OCI-LY7 (cell line): Measurements from ENCODE around the gene IFITM10. TPM values are rescaled to one million over a fixed set of nuclear protein-coding genes. Genes with fewer than 3 reads are reported as not detected.

Experiments
- BruUV-seq: library from RNA; stranded (reverse); fragments of 400-500 nt; replicated peaks from 2 replicates; lab custom pipeline; 2021; lab: Mats Ljungman, UMichigan
- CTCF ChIA-PET: fragments of 300-600 bp; sonication (Branson Sonifier 250); formaldehyde crosslinking; loops from one replicate; lab custom pipeline; 2022; ENCODE audit warnings: antibody characterized with exemption; ENCODE audit not compliant: unreplicated experiment; lab: Charles Lee
- POLR2A ChIA-PET: fragments of 300-600 bp; sonication (Branson Sonifier 250); formaldehyde crosslinking; loops from one replicate; lab custom pipeline; 2022; ENCODE audit warnings: antibody characterized with exemption; lab: Charles Lee
- DNase-seq: peaks from one replicate; pipeline ENCODE4 v3.0.0-alpha.2; 2015; ENCODE audit warnings: low spot score
- H2AFZ ChIP-seq: fragments of 200-600 bp; sonication (generic), shearing (Covaris generic); 2 replicates; pipeline ENCODE4 v1.6.1; 2014; ENCODE audit warnings: mild to moderate bottlenecking, antibody characterized with exemption, low read length, moderate library complexity
- H3K27ac ChIP-seq: fragments of 200-600 bp; sonication (generic); 2 replicates; pipeline ENCODE4 v1.5.1; 2014; ENCODE audit warnings: mixed run types, low read depth, mild to moderate bottlenecking, moderate library complexity, low read length, inconsistent platforms; ENCODE audit not compliant: poor library complexity, severe bottlenecking
- H3K36me3 ChIP-seq: fragments of 200-600 bp; sonication (generic); 2 replicates; pipeline ENCODE4 v1.6.1; 2014; ENCODE audit warnings: mild to moderate bottlenecking, antibody characterized with exemption, low read length, moderate library complexity, mixed read lengths; ENCODE audit not compliant: insufficient read depth
- H3K4me1 ChIP-seq: fragments of 200-600 bp; sonication (generic); 2 replicates; pipeline ENCODE4 v1.5.1; 2014; ENCODE audit warnings: mild to moderate bottlenecking, low read length; ENCODE audit not compliant: insufficient read depth, poor library complexity, severe bottlenecking
- H3K4me2 ChIP-seq: fragments of 200-600 bp; sonication (generic); 2 replicates; pipeline ENCODE4 v1.6.1; 2014; ENCODE audit warnings: mild to moderate bottlenecking, low read length
- H3K4me3 ChIP-seq: fragments of 200-600 bp; sonication (generic); 2 replicates; pipeline ENCODE4 v1.5.1; 2014; ENCODE audit warnings: mild to moderate bottlenecking, low read depth, low read length; ENCODE audit not compliant: poor library complexity, severe bottlenecking
- H3K79me2 ChIP-seq: fragments of 200-600 bp; sonication (generic); 2 replicates; pipeline ENCODE4 v1.6.1; 2016; ENCODE audit warnings: low read depth, mild to moderate bottlenecking, low read length, moderate library complexity, mixed read lengths; ENCODE audit not compliant: insufficient read depth
- H3K9me2 ChIP-seq: fragments of 200-600 bp; sonication (generic); 2 replicates; pipeline ENCODE4 v1.6.1; 2016; ENCODE audit warnings: mild to moderate bottlenecking, low read length, mixed read lengths; ENCODE audit not compliant: insufficient read depth
- H3K9me3 ChIP-seq: fragments of 200-600 bp; sonication (generic); 2 replicates; pipeline ENCODE4 v1.6.1; 2014; ENCODE audit warnings: mild to moderate bottlenecking, mixed run types, low read length, mixed read lengths
- H4K20me1 ChIP-seq: fragments of 200-600 bp; sonication (generic); 2 replicates; pipeline ENCODE4 v1.6.1; 2014; ENCODE audit warnings: mild to moderate bottlenecking, antibody characterized with exemption, low read length, moderate library complexity, mixed read lengths; ENCODE audit not compliant: insufficient read depth
- EZH2phosphoT487 ChIP-seq: fragments of 200-600 bp; sonication (generic); IDR thresholded peaks from 2 replicates; pipeline ENCODE4 v1.6.1; 2018; ENCODE audit warnings: low read depth, borderline replicate concordance, mild to moderate bottlenecking, mixed run types, antibody characterized with exemption, low read length, moderate library complexity, mixed read lengths
- intact Hi-C: fragments of 100-400 bp; cut with micrococcal nuclease; formaldehyde crosslinking; loops from one replicate; pipeline ENCODE4 v1.10.0; 2022; ENCODE audit not compliant: unreplicated experiment
- total RNA-seq, 2 experiments: library from RNA; depleted of rRNA in 1 of 2; stranded (reverse); fragments of >200 nt in 1 of 2; shearing (Covaris generic) in 1 of 2; gene quantifications; 2 replicates each; pipeline ENCODE4 v1.2.3, GENCODE V29; 2014 to 2022
- TF ChIP-seq, protein P1 (sequence below): fragments of 200-600 bp; sonication (generic); conservative IDR thresholded peaks from 2 replicates; pipeline ENCODE4 v1.5.1; 2014; ENCODE audit warnings: mild to moderate bottlenecking, antibody characterized with exemption, low read length, moderate library complexity, mixed read lengths

Gene IFITM10
- total RNA-seq, 2 experiments from 2014 or later, result 0.30 to 0.38 TPM

DNA sequence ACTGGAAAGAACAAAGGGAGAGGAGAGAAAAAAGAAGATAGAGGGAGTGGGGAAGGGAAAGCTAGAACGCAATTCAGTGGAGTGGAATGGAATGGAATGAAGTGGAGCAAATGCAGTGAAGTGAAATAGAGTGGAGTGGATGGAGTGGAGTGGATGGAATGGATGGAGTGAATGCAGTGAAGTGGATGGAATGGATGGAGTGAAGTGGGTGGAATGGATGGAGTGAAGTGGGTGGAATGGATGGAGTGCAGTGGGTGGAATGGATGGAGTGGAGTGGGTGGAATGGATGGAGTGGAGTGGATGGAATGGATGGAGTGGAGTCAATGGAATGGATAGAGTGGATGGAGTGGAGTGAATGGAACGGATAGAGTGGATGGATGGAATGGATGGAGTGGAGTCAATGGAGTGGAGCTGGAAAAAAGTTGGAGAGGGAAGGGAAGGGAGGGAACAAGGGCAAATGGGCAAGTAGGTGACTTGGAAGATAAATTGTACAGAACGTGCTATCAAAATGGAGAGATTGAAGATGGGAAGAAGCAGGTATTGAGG, 13.9 kb downstream of the IFITM10 start:
- H3K4me2 ChIP-seq, result no peak overlapping the region
- no peaks in the 10 kb centered on the region for H3K79me2 ChIP-seq
- CTCF ChIA-PET, result interaction anchor here (0.6 kb wide), 1 partner anchor 1014 kb away, joined by 10 read pairs; no protein-coding TSS in a partner anchor
- no peaks in the 10 kb centered on the region for H3K4me1 ChIP-seq
- no peak for TF ChIP-seq EZH2phosphoT487
- TF ChIP-seq, protein P1, sequence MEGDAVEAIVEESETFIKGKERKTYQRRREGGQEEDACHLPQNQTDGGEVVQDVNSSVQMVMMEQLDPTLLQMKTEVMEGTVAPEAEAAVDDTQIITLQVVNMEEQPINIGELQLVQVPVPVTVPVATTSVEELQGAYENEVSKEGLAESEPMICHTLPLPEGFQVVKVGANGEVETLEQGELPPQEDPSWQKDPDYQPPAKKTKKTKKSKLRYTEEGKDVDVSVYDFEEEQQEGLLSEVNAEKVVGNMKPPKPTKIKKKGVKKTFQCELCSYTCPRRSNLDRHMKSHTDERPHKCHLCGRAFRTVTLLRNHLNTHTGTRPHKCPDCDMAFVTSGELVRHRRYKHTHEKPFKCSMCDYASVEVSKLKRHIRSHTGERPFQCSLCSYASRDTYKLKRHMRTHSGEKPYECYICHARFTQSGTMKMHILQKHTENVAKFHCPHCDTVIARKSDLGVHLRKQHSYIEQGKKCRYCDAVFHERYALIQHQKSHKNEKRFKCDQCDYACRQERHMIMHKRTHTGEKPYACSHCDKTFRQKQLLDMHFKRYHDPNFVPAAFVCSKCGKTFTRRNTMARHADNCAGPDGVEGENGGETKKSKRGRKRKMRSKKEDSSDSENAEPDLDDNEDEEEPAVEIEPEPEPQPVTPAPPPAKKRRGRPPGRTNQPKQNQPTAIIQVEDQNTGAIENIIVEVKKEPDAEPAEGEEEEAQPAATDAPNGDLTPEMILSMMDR, result no peak
- H3K4me3 ChIP-seq, result no peak overlapping the region
- H3K27ac ChIP-seq, result no peak overlapping the region
- intact Hi-C loops, result no loop called here
- H4K20me1 ChIP-seq, result no peaks in the 10 kb centered on the region
- no peak for DNase-seq
- no peaks in the 10 kb centered on the region for H3K9me3 ChIP-seq
- no peaks in the 10 kb centered on the region for H3K36me3 ChIP-seq
- H3K9me2 ChIP-seq, result no peaks in the 10 kb centered on the region
- BruUV-seq, result no TSS peak
- no peak overlapping the region for H2AFZ ChIP-seq
- POLR2A ChIA-PET, result no interaction called here

- Histone ChIP-seq H3K4me2 (no peak overlapping the region), H3K4me1 (no peaks in the 10 kb centered on the region), H3K27ac (no peak overlapping the region), H2AFZ (no peak overlapping the region), H3K9me2 (no peaks in the 10 kb centered on the region), H3K79me2 (no peaks in the 10 kb centered on the region), H3K9me3 (no peaks in the 10 kb centered on the region), H3K36me3 (no peaks in the 10 kb centered on the region), H4K20me1 (no peaks in the 10 kb centered on the region), H3K4me3 (no peak overlapping the region)
- TF ChIP-seq, protein P1, result no peak
- TF ChIP-seq EZH2phosphoT487, result no peak
- ChIA-PET POLR2A (no interaction called here), CTCF (no interaction called here)
- DNase-seq, result no peak
- intact Hi-C loops, result no loop called here
- BruUV-seq, result no TSS peak
Observed at GRCh38 chr11:1735271-1735670, 15.1 kb downstream of the IFITM10 start.

DNA sequence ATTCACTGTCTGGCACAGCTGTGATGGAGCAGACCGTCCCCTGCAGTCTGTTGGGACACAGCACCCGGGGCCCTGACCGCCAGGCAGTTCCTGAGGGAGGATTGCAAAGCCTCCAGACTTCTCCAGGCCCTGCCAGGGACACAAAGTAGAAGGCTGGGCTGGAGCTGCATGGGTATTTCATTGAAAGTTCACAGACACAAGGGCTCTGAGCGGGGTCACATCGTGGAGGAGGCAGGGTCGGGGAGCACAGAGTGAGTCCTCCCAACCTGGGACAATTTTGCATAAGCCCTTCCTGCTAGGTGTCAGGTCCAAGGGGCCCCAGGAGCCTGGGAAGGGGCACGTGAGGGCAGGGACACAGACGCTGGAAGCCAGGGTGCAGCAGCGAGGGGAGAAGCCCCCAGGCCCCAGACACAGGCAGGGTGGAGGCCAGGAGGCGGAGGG, 15.7 kb downstream of the IFITM10 start:
- DNase-seq, result no peak
- Histone ChIP-seq H3K9me2 (no peaks in the 10 kb centered on the region), H3K27ac (no peak overlapping the region), H3K4me3 (no peak overlapping the region), H2AFZ (no peak overlapping the region), H4K20me1 (no peaks in the 10 kb centered on the region), H3K79me2 (no peaks in the 10 kb centered on the region), H3K9me3 (no peaks in the 10 kb centered on the region), H3K4me2 (no peak overlapping the region), H3K36me3 (no peaks in the 10 kb centered on the region), H3K4me1 (peaks cover 2% of the 10 kb centered on the region)
- no TSS peak for BruUV-seq
- POLR2A ChIA-PET, result no interaction called here
- CTCF ChIA-PET, result no interaction called here
- no peak for TF ChIP-seq EZH2phosphoT487
- TF ChIP-seq, protein P1, result no peak
- intact Hi-C loops, result no loop called here
